KMS-11 (cell line): ENCODE data around the gene PRKCE.

Experiments
- H2AFZ ChIP-seq: fragments of 200-600 bp; sonication (generic); 2 replicates; pipeline ENCODE4 v1.6.1; 2016; ENCODE audit warnings: antibody characterized with exemption, mixed run types, low read depth
- H3K27ac ChIP-seq: fragments of 200-600 bp; sonication (generic); 2 replicates; pipeline ENCODE4 v1.6.1; 2016; ENCODE audit warnings: mild to moderate bottlenecking, mixed run types
- H3K27me3 ChIP-seq: fragments of 200-600 bp; sonication (generic); 2 replicates; pipeline ENCODE4 v1.6.1; 2017; ENCODE audit warnings: mild to moderate bottlenecking, low read depth, mixed run types, moderate library complexity; ENCODE audit not compliant: insufficient read depth
- H3K36me3 ChIP-seq: fragments of 200-600 bp; sonication (generic); 2 replicates; pipeline ENCODE4 v1.6.1; 2017; ENCODE audit warnings: mild to moderate bottlenecking, mixed run types; ENCODE audit not compliant: insufficient read depth
- H3K4me1 ChIP-seq: fragments of 200-600 bp; sonication (generic); 2 replicates; pipeline ENCODE4 v1.6.1; 2016; ENCODE audit warnings: mild to moderate bottlenecking, low read depth, mixed run types; ENCODE audit not compliant: poor library complexity, severe bottlenecking
- H3K4me2 ChIP-seq: fragments of 200-600 bp; sonication (generic); 2 replicates; pipeline ENCODE4 v1.7.0; 2016; ENCODE audit warnings: mild to moderate bottlenecking, mixed run types
- H3K4me3 ChIP-seq: fragments of 200-600 bp; sonication (generic); IDR thresholded peaks from 2 replicates; pipeline ENCODE4 v1.6.1; 2017; ENCODE audit warnings: low read depth, low read length, mixed read lengths; ENCODE audit not compliant: insufficient read depth
- H3K79me2 ChIP-seq: fragments of 200-600 bp; sonication (generic); 2 replicates; pipeline ENCODE4 v1.6.1; 2016; ENCODE audit warnings: low read depth, mixed run types; ENCODE audit not compliant: insufficient read depth
- H3K9ac ChIP-seq: fragments of 200-600 bp; sonication (generic); 2 replicates; pipeline ENCODE4 v1.6.1; 2016; ENCODE audit warnings: mild to moderate bottlenecking, mixed run types
- H4K20me1 ChIP-seq: fragments of 200-600 bp; sonication (generic); 2 replicates; pipeline ENCODE4 v1.6.1; 2016; ENCODE audit warnings: mild to moderate bottlenecking, mixed run types; ENCODE audit not compliant: insufficient read depth
- CTCF ChIP-seq: fragments of 200-600 bp; sonication (generic); conservative IDR thresholded peaks from 2 replicates; pipeline ENCODE4 v1.6.1; 2017; ENCODE audit warnings: low read depth, mild to moderate bottlenecking, antibody characterized with exemption, low read length, moderate library complexity, mixed read lengths

Gene PRKCE

GRCh38 chr2:45731141-45731540, 79.7 kb downstream of the PRKCE start:
- no peak overlapping the region for H3K9ac ChIP-seq
- H3K36me3 ChIP-seq, result no peaks in the 10 kb centered on the region
- H3K4me3 ChIP-seq, result no peak overlapping the region
- H3K4me1 ChIP-seq, result no peaks in the 10 kb centered on the region
- H3K79me2 ChIP-seq, result no peaks in the 10 kb centered on the region
- no peak overlapping the region for H3K27ac ChIP-seq
- H2AFZ ChIP-seq, result no peak overlapping the region
- no peaks in the 10 kb centered on the region for H3K27me3 ChIP-seq
- no peaks in the 10 kb centered on the region for H4K20me1 ChIP-seq
- H3K4me2 ChIP-seq, result no peak overlapping the region
- TF ChIP-seq CTCF, result no peak

- H3K4me1 ChIP-seq, result no peaks in the 10 kb centered on the region
- no peak overlapping the region for H3K4me2 ChIP-seq
- no peak overlapping the region for H3K4me3 ChIP-seq
- H3K9ac ChIP-seq, result no peak overlapping the region
- no peaks in the 10 kb centered on the region for H3K79me2 ChIP-seq
- H3K27ac ChIP-seq, result no peak overlapping the region
- no peaks in the 10 kb centered on the region for H4K20me1 ChIP-seq
- no peak overlapping the region for H2AFZ ChIP-seq
- H3K27me3 ChIP-seq, result no peaks in the 10 kb centered on the region
- H3K36me3 ChIP-seq, result no peaks in the 10 kb centered on the region
- TF ChIP-seq CTCF, result no peak
Measured at GRCh38 chr2:45732436-45732835, 81.0 kb downstream of the PRKCE start.

GRCh38 chr2:45732946-45733345, 81.5 kb downstream of the PRKCE start:
- H3K27me3 ChIP-seq, result no peaks in the 10 kb centered on the region
- no peaks in the 10 kb centered on the region for H3K4me1 ChIP-seq
- H3K9ac ChIP-seq, result no peak overlapping the region
- H4K20me1 ChIP-seq, result no peaks in the 10 kb centered on the region
- H3K27ac ChIP-seq, result no peak overlapping the region
- no peaks in the 10 kb centered on the region for H3K36me3 ChIP-seq
- H3K4me2 ChIP-seq, result no peak overlapping the region
- no peaks in the 10 kb centered on the region for H3K79me2 ChIP-seq
- no peak overlapping the region for H3K4me3 ChIP-seq
- no peak overlapping the region for H2AFZ ChIP-seq
- TF ChIP-seq CTCF, result no peak

GRCh38 chr2:45734336-45734735, 82.9 kb downstream of the PRKCE start:
- Histone ChIP-seq H3K27me3 (no peaks in the 10 kb centered on the region), H3K4me1 (no peaks in the 10 kb centered on the region), H3K27ac (no peak overlapping the region), H3K79me2 (no peaks in the 10 kb centered on the region), H3K9ac (no peak overlapping the region), H3K4me2 (no peak overlapping the region), H4K20me1 (no peaks in the 10 kb centered on the region), H3K36me3 (no peaks in the 10 kb centered on the region), H3K4me3 (no peak overlapping the region), H2AFZ (no peak overlapping the region)
- no peak for TF ChIP-seq CTCF

GRCh38 chr2:45734952-45735351, 83.5 kb downstream of the PRKCE start:
- Histone ChIP-seq H3K4me3 (no peak overlapping the region), H4K20me1 (no peaks in the 10 kb centered on the region), H3K79me2 (no peaks in the 10 kb centered on the region), H3K4me1 (no peaks in the 10 kb centered on the region), H3K27ac (no peak overlapping the region), H2AFZ (no peak overlapping the region), H3K36me3 (no peaks in the 10 kb centered on the region), H3K27me3 (no peaks in the 10 kb centered on the region), H3K4me2 (no peak overlapping the region), H3K9ac (no peak overlapping the region)
- no peak for TF ChIP-seq CTCF
